HG03342 (cell line): ENCODE measurements around the gene TMEM179.

Experiments used
- ATAC-seq: cut with Tn5 transposase; IDR thresholded peaks from one replicate; pipeline ENCODE4 v1.9.1; 2021; ENCODE audit warnings: mild to moderate bottlenecking, moderate library complexity; ENCODE audit not compliant: unreplicated experiment

Gene TMEM179

DNA sequence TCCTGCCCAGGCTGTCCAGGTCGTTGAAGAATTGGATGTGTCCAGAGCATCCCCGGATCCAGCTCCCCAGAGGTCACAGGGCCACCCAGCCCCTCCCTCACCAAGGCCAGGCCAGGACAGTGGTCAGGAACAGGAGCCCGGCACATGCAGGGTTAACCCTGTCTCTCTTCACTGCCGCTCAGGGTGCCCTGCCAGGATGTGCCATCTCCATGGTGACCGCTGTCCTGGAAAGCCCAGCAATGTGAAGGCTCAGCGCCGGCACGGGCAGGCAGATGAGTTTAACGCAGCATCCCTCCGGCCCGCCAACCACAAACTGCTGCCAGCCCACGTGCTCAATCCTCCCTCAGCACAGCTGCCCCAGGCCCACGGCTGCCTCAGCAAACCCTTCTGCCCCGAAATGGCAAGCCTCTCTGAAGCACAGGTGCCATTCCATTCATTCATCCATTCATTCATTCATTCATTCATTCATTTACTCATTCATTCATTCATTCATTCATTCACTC is 4.4 kb downstream of the TMEM179 start:
- no peak for ATAC-seq

GRCh38 chr14:104599446-104599845 is 5.1 kb downstream of the TMEM179 start:
- no peak for ATAC-seq

- no peak for ATAC-seq
Measured at GRCh38 chr14:104598910-104599273, 5.7 kb downstream of the TMEM179 start.

DNA sequence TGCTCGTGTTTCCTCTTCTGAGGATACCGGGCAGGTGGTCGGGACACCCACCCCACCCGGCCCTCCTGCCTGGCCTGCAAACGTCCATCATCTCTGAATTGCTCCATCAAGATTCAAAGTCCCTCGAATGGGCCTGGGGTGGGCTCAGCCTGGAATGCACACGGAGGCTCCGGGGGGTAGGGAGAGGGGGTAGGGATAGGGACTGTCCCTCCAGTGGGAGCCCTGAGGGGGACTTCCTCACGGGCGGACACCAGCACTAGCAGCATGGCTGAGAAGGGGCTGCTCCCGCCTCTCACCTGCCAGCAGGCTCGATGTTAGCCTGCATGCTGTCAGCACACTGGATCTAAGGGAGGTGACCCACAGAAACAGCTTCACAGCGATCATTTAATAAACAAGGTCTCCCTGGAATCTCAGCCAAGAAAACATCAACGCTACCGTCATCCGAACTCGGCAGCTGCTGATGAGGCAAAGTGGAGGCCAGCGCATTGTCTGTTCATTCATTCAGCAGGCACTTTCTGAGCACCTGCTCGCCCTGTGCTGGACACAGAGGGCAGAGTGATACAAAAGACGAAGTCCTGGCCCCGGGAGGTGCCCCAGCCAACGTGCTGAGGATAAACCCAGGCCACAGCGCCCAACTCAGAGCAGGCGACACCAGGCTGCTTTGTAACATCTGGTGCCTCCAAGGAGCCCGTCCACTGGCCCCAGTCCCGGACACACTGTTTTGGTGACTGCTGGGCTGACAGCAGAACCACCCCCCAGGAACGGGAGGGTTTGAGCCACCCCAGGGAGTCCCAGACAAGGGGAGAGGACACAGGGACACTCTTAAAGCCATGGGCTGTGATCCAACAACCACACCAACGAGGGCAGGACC is 6.3 kb downstream of the TMEM179 start:
- no peak for ATAC-seq

- ATAC-seq = no peak
Measured at GRCh38 chr14:104597576-104597975, 7.0 kb downstream of the TMEM179 start.

GRCh38 chr14:104596927-104597351 is 7.6 kb downstream of the TMEM179 start:
- no peak for ATAC-seq

- no peak for ATAC-seq
Measured at GRCh38 chr14:104596451-104596918, 8.1 kb downstream of the TMEM179 start.

DNA sequence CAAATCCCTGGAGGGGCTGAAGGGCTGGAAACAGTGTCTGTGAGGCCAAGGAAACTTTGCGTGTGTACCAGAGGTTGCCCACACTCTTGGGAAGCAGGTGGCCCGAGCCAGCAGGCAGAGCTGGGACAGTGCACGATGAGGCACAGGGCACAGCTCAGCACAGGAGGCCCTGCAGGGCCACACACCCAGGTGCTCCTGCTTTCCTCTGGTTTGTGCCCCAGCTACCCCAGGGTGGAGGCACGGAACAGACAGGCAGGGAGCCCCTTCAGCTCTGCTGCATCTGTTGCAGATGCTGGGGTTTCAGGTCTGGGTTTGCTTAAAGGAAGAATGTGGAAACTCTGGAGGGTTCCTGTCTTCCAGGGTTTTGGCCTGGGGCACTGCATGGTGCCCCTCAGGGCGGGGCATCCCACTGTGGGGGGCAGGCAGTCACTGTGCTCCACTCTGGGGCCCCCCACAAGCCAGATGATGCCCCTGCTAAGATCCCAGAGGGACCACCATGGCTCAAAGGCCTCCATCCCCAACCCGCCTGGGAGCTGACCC is 8.6 kb downstream of the TMEM179 start:
- no peak for ATAC-seq

DNA sequence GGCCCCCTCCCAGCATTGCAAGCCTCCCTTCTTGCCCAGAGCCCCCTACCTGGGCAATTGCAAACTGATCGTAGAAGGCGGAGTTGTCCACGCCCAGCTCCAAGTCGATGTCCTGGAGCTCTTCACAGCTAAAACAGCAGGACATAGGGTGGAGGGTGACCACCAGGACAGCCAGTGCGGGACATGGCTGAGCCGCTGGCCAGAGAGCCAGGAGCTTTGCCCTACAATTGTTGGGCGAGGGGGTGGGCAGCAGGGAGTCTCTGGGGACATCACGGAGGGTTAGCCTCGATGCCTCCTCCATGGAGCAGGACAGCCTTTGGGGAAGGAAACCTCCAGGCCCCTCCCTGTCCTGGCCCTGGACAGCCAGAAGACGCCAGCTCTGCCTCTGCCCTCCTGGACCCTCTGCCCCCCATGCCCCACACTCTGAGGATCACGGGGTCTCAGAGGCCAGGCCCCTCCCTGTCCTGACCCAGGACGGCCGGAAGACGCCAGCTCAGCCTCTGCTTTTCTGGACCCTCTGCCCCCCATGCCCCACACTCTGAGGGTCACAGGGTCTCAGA is 9.4 kb downstream of the TMEM179 start:
- ATAC-seq = no peak

- no peak for ATAC-seq
Measured at GRCh38 chr14:104594310-104595046, 10.1 kb downstream of the TMEM179 start.

- no peak for ATAC-seq
Measured at GRCh38 chr14:104593710-104594136, 10.8 kb downstream of the TMEM179 start.

DNA sequence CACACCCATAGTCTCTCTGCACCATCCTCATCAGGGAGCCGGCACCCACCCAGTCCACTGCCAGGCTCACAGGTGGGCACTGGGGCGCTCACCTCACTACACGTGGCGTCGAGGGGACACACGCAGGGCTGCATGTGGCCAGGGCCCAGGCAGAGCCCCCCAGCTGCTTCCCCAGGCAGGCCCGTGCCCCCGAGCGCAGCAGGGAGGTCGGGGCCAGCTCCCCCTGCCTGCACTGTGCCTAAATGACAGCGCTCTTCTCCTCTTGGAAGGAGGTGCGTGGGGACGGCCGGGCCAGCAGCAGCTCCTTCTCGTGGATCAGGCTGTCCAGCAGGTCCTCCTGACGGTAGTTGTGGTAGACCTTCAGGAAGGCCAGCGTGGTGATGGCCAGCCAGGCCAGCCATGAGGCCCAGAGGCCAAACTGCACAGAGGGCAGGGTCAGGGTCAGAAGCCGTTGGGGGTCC is 11.3 kb downstream of the TMEM179 start:
- no peak for ATAC-seq

GRCh38 chr14:104592785-104593184 is 11.8 kb downstream of the TMEM179 start:
- ATAC-seq = no peak

GRCh38 chr14:104592292-104592672 is 12.3 kb downstream of the TMEM179 start:
- ATAC-seq = no peak

GRCh38 chr14:104591506-104592291 is 12.9 kb downstream of the TMEM179 start:
- no peak for ATAC-seq

- no peak for ATAC-seq
Measured at GRCh38 chr14:104591031-104591430, 13.5 kb downstream of the TMEM179 start.

DNA sequence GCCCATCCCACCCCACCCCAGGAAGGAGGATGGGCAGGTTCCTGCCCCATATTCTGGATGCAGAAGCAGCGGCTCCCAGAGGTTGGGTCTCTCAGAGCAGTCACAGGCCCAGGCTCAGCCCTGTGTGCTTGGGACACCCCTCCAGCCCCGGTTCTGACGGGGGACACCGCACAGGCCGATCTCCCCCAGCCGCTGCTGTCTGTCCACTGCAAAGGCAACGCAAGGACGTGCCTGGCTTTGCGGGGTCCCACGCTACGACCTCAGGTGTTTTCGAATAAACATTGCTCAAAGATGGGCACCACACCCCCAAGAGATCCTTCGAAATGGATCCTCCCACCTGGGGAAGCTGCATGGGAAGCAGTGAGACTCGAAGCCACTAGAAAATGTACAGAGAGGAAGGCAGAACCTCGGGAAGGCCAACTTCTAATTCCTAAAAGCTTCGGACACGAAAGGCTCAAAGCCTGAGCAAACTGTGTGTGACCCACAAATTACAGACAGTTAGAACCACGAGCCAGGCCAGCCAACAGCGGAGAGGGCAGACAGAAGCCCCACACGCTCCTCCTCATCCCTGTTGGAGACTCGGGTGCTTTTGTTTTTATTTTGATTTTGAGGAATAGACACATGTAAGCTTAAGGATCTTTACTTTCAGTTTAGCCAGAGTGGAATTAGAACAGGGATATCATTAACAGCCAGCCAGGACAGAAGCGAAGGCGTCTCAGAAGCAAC is 14.2 kb downstream of the TMEM179 start:
- no peak for ATAC-seq

- ATAC-seq = no peak
Measured at GRCh38 chr14:104589338-104590195, 15.0 kb downstream of the TMEM179 start.
